Astrocyte (in vitro differentiated cells and primary cell): ENCODE data around the gene EEA1.

Source experiments
- CTCF ChIP-seq: IDR thresholded peaks from 2 replicates; pipeline ENCODE4 v1.5.1; 2011; ENCODE audit warnings: low read depth, mild to moderate bottlenecking, inconsistent platforms, low read length, moderate library complexity; ENCODE audit not compliant: insufficient read depth
- EZH2 ChIP-seq: IDR thresholded peaks from 2 replicates; pipeline ENCODE4 v1.6.1; 2012; ENCODE audit warnings: mild to moderate bottlenecking, low read length, inconsistent platforms; ENCODE audit not compliant: insufficient read depth

- TF ChIP-seq CTCF (no peak), EZH2 (no peak)
Measured at GRCh38 chr12:92978607-92979006, 49.5 kb upstream of the EEA1 start.
